OCI-LY7 (cell line): ENCODE measurements around the gene COQ5.

Experiments used
- CTCF ChIP-seq: fragments of 200-600 bp; sonication (generic); conservative IDR thresholded peaks from 2 replicates; pipeline ENCODE4 v1.5.1; 2014; ENCODE audit warnings: mild to moderate bottlenecking, antibody characterized with exemption, low read length, moderate library complexity, mixed read lengths
- EZH2phosphoT487 ChIP-seq: fragments of 200-600 bp; sonication (generic); IDR thresholded peaks from 2 replicates; pipeline ENCODE4 v1.6.1; 2018; ENCODE audit warnings: low read depth, borderline replicate concordance, mild to moderate bottlenecking, mixed run types, antibody characterized with exemption, low read length, moderate library complexity, mixed read lengths

- TF ChIP-seq CTCF, result no peak
- TF ChIP-seq EZH2phosphoT487, result no peak
Observed at GRCh38 chr12:120481022-120481767, 47.8 kb downstream of the COQ5 start.
